ENCODE results near the gene STPG4. TPM values are rescaled to one million over a fixed set of nuclear protein-coding genes. Genes with fewer than 3 reads are reported as not detected.

The STPG4 gene
- polyA plus RNA-seq, 1 of the 3 experiments (the other 2 are of a cell fraction) = 0.20 TPM

DNA sequence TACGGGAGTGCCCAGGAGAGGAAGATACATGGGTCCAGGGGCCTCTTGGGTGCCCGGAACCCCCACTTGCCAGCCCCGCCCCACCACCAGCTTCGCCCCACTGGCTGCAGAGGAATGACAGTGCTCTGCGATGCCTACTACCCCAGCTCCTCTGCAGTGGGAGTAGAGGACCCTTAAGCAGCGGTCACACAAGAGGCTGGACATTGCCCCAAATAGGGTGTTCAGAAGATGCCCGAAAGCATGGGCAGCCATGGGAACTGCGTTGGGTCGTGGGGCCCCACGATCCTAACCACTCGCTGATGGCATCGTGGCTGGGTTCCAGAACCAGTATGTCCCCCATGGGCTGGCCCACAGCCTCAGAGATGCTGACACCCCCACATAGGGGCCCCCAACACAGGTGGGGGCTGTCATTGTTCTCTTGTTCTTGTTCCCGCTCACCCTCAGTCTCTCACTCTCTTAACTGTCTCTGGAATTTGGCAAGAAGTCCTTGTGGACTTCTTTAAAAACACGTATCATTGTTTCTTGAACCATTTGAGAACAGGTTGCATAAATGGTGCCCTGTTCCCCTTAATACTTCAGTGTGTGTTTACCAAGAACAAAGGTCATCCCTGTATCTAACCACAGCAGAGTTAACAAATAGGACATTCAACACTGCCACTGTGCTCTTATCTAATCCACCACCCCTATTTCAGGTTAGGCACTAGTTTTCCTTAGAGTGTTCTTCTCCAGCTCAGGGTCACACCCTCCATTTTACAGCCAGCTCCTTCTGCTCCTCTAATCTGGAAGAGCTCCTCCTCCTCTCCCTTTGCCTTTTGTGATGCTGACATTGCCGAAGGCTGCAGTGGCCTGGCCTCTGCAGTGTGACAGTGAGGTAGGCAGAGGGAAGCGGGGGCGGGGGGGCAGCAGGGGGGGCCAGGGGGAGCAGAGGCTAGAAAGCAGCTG, 76.3 kb downstream of the STPG4 start (continued):
- no peak; the same call in 1 of the 2 replicates for TF ChIP-seq POLR2AphosphoS5 (IDR thresholded peaks at IDR 0.05; ENCODE audit: low read depth, low read length)

DNA sequence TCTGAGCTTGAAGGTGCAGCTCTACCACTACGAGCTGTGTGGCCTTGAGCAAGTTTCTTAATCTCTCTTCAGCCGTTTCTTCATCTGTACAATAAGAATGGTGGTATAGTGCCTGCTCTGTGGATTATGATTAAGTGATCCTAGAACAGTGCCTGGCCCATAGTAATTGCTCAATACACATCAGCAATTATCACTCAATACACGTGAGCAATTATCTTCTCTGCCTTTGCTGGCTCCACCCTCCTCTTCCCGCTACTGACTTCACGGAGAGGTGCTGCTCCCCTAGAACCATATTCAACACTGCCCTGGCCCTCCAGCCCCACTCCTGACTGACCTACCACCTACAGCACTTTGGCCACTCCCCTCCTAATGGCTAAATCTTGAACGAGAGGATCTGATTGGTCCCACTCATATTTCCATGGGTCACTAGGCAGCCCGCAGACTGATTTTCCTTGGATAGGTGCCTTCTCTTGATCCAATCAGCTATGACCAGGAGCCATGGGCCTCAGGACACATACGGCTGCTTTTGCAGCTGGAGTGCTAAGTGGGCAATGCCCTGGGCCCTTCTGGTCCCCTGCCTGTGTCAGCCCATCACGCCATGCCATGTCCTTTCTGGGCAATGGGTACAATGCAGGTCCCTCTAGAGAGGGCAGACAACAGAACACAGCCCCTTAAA, 77.5 kb downstream of the STPG4 start:
- WGBS (ENCODE audit: low lambda C conversion rate) = 88% methylated on average over 9 of the region's 9 CpGs
- Histone ChIP-seq H2AFZ (ENCODE audit: low read depth) (no peak overlapping the region), H3K4me3 (ENCODE audit: low read depth in 2 of 2, low read length in 1 of 2) (no peak overlapping the region), H3K79me2 (ENCODE audit: insufficient read depth) (no peaks in the 10 kb centered on the region), H4K20me1 (ENCODE audit: insufficient read depth) (no peaks in the 10 kb centered on the region), H3K36me3 (replicated peaks in 1 of 2; ENCODE audit: control insufficient read depth in 1 of 2, insufficient read depth in 2 of 2, low read length in 1 of 2) (no peaks in the 10 kb centered on the region), H3K9ac (peak overlapping the region; percentile 66), H3K27me3 (ENCODE audit: insufficient read depth) (no peaks in the 10 kb centered on the region), H3K9me2 (no peaks in the 10 kb centered on the region), H3K27ac (ENCODE audit: low read depth in 2 of 2, low read length in 1 of 2) (peak overlapping the region; percentile 97 to 98), H3F3A (replicated peaks; ENCODE audit: insufficient read depth) (peaks cover 15% of the 10 kb centered on the region), H3K4me2 (no peak overlapping the region; the same call in 1 of the 2 replicates), H3K4me1 (ENCODE audit: control insufficient read depth in 1 of 2, insufficient read depth in 2 of 2, low read depth in 1 of 2, low read length in 1 of 2) (peaks cover 28 to 80% of the 10 kb centered on the region in 2 experiments; a peak in 3 of 4 replicates), H3K9me3 (no peaks in the 10 kb centered on the region)
- POLR2A ChIA-PET = interaction anchor here (0.8 to 3.3 kb wide), 4 partner anchors 9 to 34 kb away, joined by 3 to 13 read pairs (median 8); no protein-coding TSS in a partner anchor
- TF ChIP-seq JUND (IDR thresholded peaks at IDR 0.05) (no peak), FOSL2 (IDR thresholded peaks at IDR 0.05; ENCODE audit: borderline replicate concordance, low read depth) (no peak), TEAD4 (IDR thresholded peaks at IDR 0.05; ENCODE audit: borderline replicate concordance, insufficient read depth) (no peak), EZH2phosphoT487 (IDR thresholded peaks at IDR 0.05; ENCODE audit: borderline replicate concordance, low read depth) (no peak), ELF1 (IDR thresholded peaks at IDR 0.05) (no peak), MEF2A (IDR thresholded peaks at IDR 0.05; ENCODE audit: borderline replicate concordance, low read depth) (no peak), CHD2 (IDR thresholded peaks at IDR 0.05; ENCODE audit: low read length, partially characterized antibody) (no peak), FOXJ3 (CRISPR knock-in tag; IDR thresholded peaks at IDR 0.05) (no peak), FOXM1 (IDR thresholded peaks at IDR 0.05; ENCODE audit: low read depth) (no peak), SMC3 (IDR thresholded peaks at IDR 0.05; ENCODE audit: low read depth, low read length) (no peak)
- TF ChIP-seq, protein P1, sequence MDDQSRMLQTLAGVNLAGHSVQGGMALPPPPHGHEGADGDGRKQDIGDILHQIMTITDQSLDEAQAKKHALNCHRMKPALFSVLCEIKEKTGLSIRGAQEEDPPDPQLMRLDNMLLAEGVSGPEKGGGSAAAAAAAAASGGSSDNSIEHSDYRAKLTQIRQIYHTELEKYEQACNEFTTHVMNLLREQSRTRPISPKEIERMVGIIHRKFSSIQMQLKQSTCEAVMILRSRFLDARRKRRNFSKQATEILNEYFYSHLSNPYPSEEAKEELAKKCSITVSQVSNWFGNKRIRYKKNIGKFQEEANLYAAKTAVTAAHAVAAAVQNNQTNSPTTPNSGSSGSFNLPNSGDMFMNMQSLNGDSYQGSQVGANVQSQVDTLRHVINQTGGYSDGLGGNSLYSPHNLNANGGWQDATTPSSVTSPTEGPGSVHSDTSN (IDR thresholded peaks at IDR 0.05) = no peak
- TF ChIP-seq, protein P2, sequence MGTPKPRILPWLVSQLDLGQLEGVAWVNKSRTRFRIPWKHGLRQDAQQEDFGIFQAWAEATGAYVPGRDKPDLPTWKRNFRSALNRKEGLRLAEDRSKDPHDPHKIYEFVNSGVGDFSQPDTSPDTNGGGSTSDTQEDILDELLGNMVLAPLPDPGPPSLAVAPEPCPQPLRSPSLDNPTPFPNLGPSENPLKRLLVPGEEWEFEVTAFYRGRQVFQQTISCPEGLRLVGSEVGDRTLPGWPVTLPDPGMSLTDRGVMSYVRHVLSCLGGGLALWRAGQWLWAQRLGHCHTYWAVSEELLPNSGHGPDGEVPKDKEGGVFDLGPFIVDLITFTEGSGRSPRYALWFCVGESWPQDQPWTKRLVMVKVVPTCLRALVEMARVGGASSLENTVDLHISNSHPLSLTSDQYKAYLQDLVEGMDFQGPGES (IDR thresholded peaks at IDR 0.05; ENCODE audit: low read depth, low read length) = no peak
- no peak for DNase-seq
- CTCF ChIA-PET = interaction anchor here (1.1 to 3.7 kb wide), 4 partner anchors 11 to 245 kb away, joined by 3 to 17 read pairs (median 4); no protein-coding TSS in a partner anchor

All from SK-N-SH (cell line).